Measurements from ENCODE around the gene WDR12. TPM values are rescaled to one million over a fixed set of nuclear protein-coding genes. Genes with fewer than 3 reads are reported as not detected.

Gene WDR12
- total RNA-seq, 5 donors from 2014 or later (not counting 1 experiment from before 2014, with no cell fraction given) = 10.3 to 34.5 (median 27.5) TPM

DNA sequence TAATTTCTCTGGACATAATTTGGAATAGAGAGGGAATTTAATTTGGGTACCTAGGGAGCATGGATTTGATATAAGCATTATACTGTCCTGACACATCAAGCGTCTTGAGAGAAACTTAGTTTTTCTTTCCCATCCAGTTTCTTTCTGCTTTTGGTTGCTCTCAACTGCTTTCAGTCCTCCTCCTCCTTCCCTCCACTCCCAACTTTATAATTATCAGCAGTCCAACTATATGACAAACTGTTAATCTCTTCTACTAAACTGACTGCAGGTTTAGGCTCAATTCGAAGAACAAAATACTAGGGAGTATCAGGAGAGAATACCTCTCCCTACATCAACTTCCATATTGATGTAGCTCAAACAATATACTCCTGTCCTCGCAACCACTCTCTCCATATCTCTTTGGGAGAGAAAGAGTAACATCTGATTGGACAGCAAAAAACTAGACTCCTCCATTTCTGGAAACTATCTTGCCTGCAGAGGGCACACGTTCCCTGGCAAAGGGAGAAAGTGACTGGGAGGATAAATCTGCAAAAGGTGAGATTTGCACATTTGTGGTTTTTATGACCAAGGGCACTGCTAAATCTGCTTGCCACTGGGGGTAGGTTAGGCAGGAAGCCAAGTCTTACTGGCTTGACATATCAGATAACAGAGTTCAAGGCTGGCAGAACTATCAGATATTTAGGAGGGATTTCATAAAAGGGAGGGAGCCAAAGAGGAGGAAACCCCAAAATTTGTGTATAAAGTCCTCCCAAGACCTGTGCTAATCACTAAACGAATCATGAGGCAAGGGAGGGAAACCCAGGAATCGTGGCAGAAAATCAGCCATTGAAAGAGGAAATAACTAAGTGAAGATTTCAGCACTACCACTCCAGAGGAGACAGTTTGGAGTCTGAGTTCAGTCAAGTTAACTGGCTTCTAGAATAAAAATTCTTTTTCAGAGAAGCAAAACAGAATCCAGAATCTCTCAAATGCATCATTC lies 79.9 kb downstream of the WDR12 start:
- ATAC-seq (replicated peaks in 1 of 4) = peak; percentile 45 to 79 (median 74)
- Histone ChIP-seq H3K27me3 (replicated peaks in 1 of 2; ENCODE audit: control insufficient read depth in 2 of 2, extremely low read depth in 1 of 2, insufficient read depth in 2 of 2, low read length in 1 of 2) (no peaks in the 10 kb centered on the region), H3K4me3 (ENCODE audit: control insufficient read depth in 1 of 2, extremely low read depth in 1 of 2, low read length in 1 of 2) (no peak overlapping the region), H3K9me3 (no peaks in the 10 kb centered on the region), H3K4me1 (ENCODE audit: control insufficient read depth in 1 of 2, extremely low read depth in 1 of 2, insufficient read depth in 2 of 2, low read length in 2 of 2) (peaks cover 5% of the 10 kb centered on the region in 2 experiments), H3K36me3 (ENCODE audit: control insufficient read depth in 2 of 2, extremely low read depth in 1 of 2, insufficient read depth in 1 of 2, low read length in 1 of 2) (no peaks in the 10 kb centered on the region), H3K27ac (ENCODE audit: low read length) (no peak overlapping the region)
- Mint-ChIP-seq H3K27ac (peak overlapping the region in 1 of 2 donors; percentile 7), H3K36me3 (no peaks in the 10 kb centered on the region), H3K27me3 (no peaks in the 10 kb centered on the region), H3K4me3 (peak overlapping the region in 1 of 3 donors; percentile 57), H3K9me3 (no peaks in the 10 kb centered on the region), H3K4me1 (peaks cover 9 to 17% (median 9%) of the 10 kb centered on the region in 3 donors)
- CTCF ChIA-PET = interaction anchor here (0.6 to 1.1 kb wide), 2 partner anchors 39 to 278 kb away, joined by 3 read pairs; no protein-coding TSS in a partner anchor
- DNase-seq = peak in 31 of 35 experiments; percentile 12 to 66 (median 31)
- WGBS (ENCODE audit: insufficient coverage) = 40% methylated on average over 2 of the region's 6 CpGs
- POLR2A ChIA-PET = interaction anchor here (0.5 to 0.6 kb wide), 2 partner anchors 22 to 44 kb away, joined by 3 to 5 read pairs; no protein-coding TSS in a partner anchor

DNA sequence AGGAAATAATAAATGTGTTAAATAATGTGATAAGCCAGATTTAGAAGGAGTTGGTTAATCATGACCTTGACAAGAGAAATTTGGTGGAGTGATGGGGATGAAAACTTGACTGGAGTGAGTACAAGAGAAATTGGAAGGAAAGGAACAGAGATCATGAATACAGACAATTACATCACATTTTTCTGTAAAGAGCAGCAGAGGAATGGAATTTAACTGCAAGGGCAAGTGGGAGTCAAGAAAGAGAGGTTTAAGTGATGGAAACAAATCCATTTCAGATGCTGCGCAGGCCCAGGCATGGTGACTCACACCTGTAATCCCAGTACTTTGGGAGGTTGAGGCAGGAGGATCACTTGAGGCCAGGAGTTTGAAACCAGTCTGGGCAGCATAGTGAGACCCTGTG lies 86.6 kb downstream of the WDR12 start:
- H3K4me1 Mint-ChIP-seq = no peaks in the 10 kb centered on the region
- POLR2A ChIA-PET = no interaction called here

More for the DNA sequence above, 86.6 kb downstream of the WDR12 start:
- H3K27ac ChIP-seq (ENCODE audit: low read length) = no peak overlapping the region
- H3K9me3 ChIP-seq = no peaks in the 10 kb centered on the region
- no peaks in the 10 kb centered on the region for H3K9me3 Mint-ChIP-seq
- H3K36me3 Mint-ChIP-seq = peaks cover 6% of the 10 kb centered on the region
- H3K4me1 ChIP-seq (ENCODE audit: control insufficient read depth in 1 of 2, extremely low read depth in 1 of 2, insufficient read depth in 2 of 2, low read length in 2 of 2) = no peaks in the 10 kb centered on the region
- ATAC-seq (replicated peaks in 1 of 4) = no peak
- H3K4me3 Mint-ChIP-seq = no peak overlapping the region
- no peak overlapping the region for H3K27ac Mint-ChIP-seq
- DNase-seq = no peak
- H3K36me3 ChIP-seq (ENCODE audit: control insufficient read depth in 2 of 2, extremely low read depth in 1 of 2, insufficient read depth in 1 of 2, low read length in 1 of 2) = no peaks in the 10 kb centered on the region
- no peak overlapping the region for H3K4me3 ChIP-seq (ENCODE audit: control insufficient read depth in 1 of 2, extremely low read depth in 1 of 2, low read length in 1 of 2)
- H3K27me3 Mint-ChIP-seq = no peaks in the 10 kb centered on the region
- CTCF ChIA-PET = no interaction called here
- no peaks in the 10 kb centered on the region for H3K27me3 ChIP-seq (replicated peaks in 1 of 2; ENCODE audit: control insufficient read depth in 2 of 2, extremely low read depth in 1 of 2, insufficient read depth in 2 of 2, low read length in 1 of 2)
- WGBS (ENCODE audit: insufficient coverage) = 100% methylated on average over 1 of the region's 1 CpG

Other genes with a start within 250 kb of the WDR12 start
- gene ICA1L, start 39.9 kb downstream of the WDR12 start, total RNA-seq = 1 to 10 TPM; 2.0 to 4.3 (median 2.5) TPM
- gene CARF, start 602 bp upstream of the WDR12 start, total RNA-seq = 10 to 100 TPM; 13.3 to 20.9 (median 17.0) TPM
- 10 to 100 TPM; 11.0 to 17.9 (median 14.3) TPM for gene NBEAL1, start 103.2 kb upstream of the WDR12 start, total RNA-seq